IMR-90 (cell line): ENCODE measurements around the gene UBE2K. TPM values are rescaled to one million over a fixed set of nuclear protein-coding genes. Genes with fewer than 3 reads are reported as not detected.

Experiments
- ATAC-seq: fragments of 200-7000 bp; cut with Tn5 transposase; 2 replicates; pipeline ENCODE4 v1.9.1; 2020; ENCODE audit warnings: low read depth, mild to moderate bottlenecking, moderate library complexity
- BruUV-seq: library from RNA; stranded (reverse); fragments of 400-500 nt; replicated peaks from 2 replicates; lab custom pipeline; 2021; lab: Mats Ljungman, UMichigan
- CTCF ChIA-PET: fragments of 300-600 bp; formaldehyde crosslinking; extraction: SDS; loops from one replicate; lab custom pipeline; 2021; ENCODE audit warnings: antibody characterized with exemption; lab: Yijun Ruan, JAX
- POLR2A ChIA-PET: fragments of 300-600 bp; sonication (Branson Sonifier 250); formaldehyde crosslinking; loops from one replicate; lab custom pipeline; 2022; ENCODE audit warnings: antibody characterized with exemption; ENCODE audit not compliant: unreplicated experiment; lab: Charles Lee
- DNase-seq: peaks from one replicate; pipeline ENCODE4 v3.0.0; 2013
- H2AFZ ChIP-seq: replicated peaks from 2 replicates; pipeline ENCODE3; 2013; ENCODE audit warnings: low read length, mild to moderate bottlenecking; ENCODE audit not compliant: poor library complexity
- H2AK5ac ChIP-seq: 2 replicates; pipeline ENCODE4 v1.6.1; 2013; ENCODE audit warnings: low read depth, low read length, inconsistent platforms
- H2AK9ac ChIP-seq: replicated peaks from 2 replicates; pipeline ENCODE3; 2013; ENCODE audit warnings: mild to moderate bottlenecking, low read depth, low read length, moderate library complexity; ENCODE audit not compliant: poor library complexity
- H2BK120ac ChIP-seq: 2 replicates; pipeline ENCODE4 v1.6.1; 2013; ENCODE audit warnings: low read depth, low read length, inconsistent platforms
- H2BK15ac ChIP-seq: 3 replicates; pipeline ENCODE4 v1.6.1; 2013; ENCODE audit warnings: low read depth, low read length, inconsistent platforms
- H2BK20ac ChIP-seq: 2 replicates; pipeline ENCODE4 v1.6.1; 2013; ENCODE audit warnings: low read depth, mild to moderate bottlenecking, inconsistent platforms, low read length, moderate library complexity
- H2BK5ac ChIP-seq: 2 replicates; pipeline ENCODE4 v1.6.1; 2013; ENCODE audit warnings: mild to moderate bottlenecking, low read depth, low read length, inconsistent platforms; ENCODE audit not compliant: poor library complexity, severe bottlenecking
- H3K14ac ChIP-seq: replicated peaks from 2 replicates; pipeline ENCODE4 v1.6.1; 2013; ENCODE audit warnings: low read depth, low read length, inconsistent platforms
- H3K18ac ChIP-seq: 2 replicates; pipeline ENCODE4 v1.6.1; 2013; ENCODE audit warnings: low read depth, low read length, control low read depth
- H3K23ac ChIP-seq: 2 replicates; pipeline ENCODE4 v1.6.1; 2013; ENCODE audit warnings: low read depth, low read length, inconsistent platforms
- H3K27ac ChIP-seq: 2 replicates; pipeline ENCODE4 v1.5.1; 2013; ENCODE audit warnings: mild to moderate bottlenecking, control low read depth, low read length; ENCODE audit not compliant: insufficient read depth
- H3K27me3 ChIP-seq: 2 replicates; pipeline ENCODE4 v1.6.1; 2013; ENCODE audit warnings: low read length; ENCODE audit not compliant: control insufficient read depth, insufficient read depth
- H3K36me3 ChIP-seq: 2 replicates; pipeline ENCODE4 v1.6.1; 2013; ENCODE audit warnings: low read length, mixed read lengths; ENCODE audit not compliant: control insufficient read depth, insufficient read depth
- H3K4ac ChIP-seq: 2 replicates; pipeline ENCODE4 v1.6.1; 2013; ENCODE audit warnings: low read depth, low read length, inconsistent platforms
- H3K4me1 ChIP-seq: 2 replicates; pipeline ENCODE4 v1.6.1; 2013; ENCODE audit warnings: low read length, mixed read lengths; ENCODE audit not compliant: control insufficient read depth, insufficient read depth
- H3K4me2 ChIP-seq: 2 replicates; pipeline ENCODE4 v1.6.1; 2013; ENCODE audit warnings: low read depth, mild to moderate bottlenecking, control low read depth, low read length, moderate library complexity
- H3K4me3 ChIP-seq: 2 replicates; pipeline ENCODE4 v1.5.1; 2013; ENCODE audit warnings: low read depth, mild to moderate bottlenecking, control low read depth, low read length, moderate library complexity; ENCODE audit not compliant: insufficient read depth
- H3K56ac ChIP-seq: 2 replicates; pipeline ENCODE4 v1.6.1; 2013; ENCODE audit warnings: low read length, inconsistent platforms; ENCODE audit not compliant: insufficient read depth; ENCODE audit errors: extremely low read depth
- H3K79me1 ChIP-seq, 2 experiments: 2 replicates each; pipeline ENCODE4 v1.6.1; 2013; ENCODE audit warnings: low read length in 2 of 2, inconsistent platforms in 1 of 2, low read depth in 1 of 2
- H3K9ac ChIP-seq: 2 replicates; pipeline ENCODE4 v1.6.1; 2013; ENCODE audit warnings: low read depth, low read length, control low read depth
- H3K9me1 ChIP-seq: 2 replicates; pipeline ENCODE4 v1.6.1; 2013; ENCODE audit warnings: low read length, inconsistent platforms; ENCODE audit not compliant: insufficient read depth
- H3K9me3 ChIP-seq: 2 replicates; pipeline ENCODE4 v1.6.1; 2013; ENCODE audit warnings: low read length; ENCODE audit not compliant: control insufficient read depth, insufficient read depth
- H4K20me1 ChIP-seq: 2 replicates; pipeline ENCODE4 v1.6.1; 2013; ENCODE audit warnings: low read length, inconsistent platforms; ENCODE audit not compliant: insufficient read depth
- H4K5ac ChIP-seq: 2 replicates; pipeline ENCODE4 v1.6.1; 2013; ENCODE audit warnings: mild to moderate bottlenecking, low read depth, low read length, control low read depth
- H4K8ac ChIP-seq, 2 experiments: 2 replicates each; pipeline ENCODE4 v1.6.1; 2013; ENCODE audit warnings: low read depth in 2 of 2, low read length in 2 of 2, control low read depth in 1 of 2, inconsistent platforms in 1 of 2
- H4K91ac ChIP-seq: 2 replicates; pipeline ENCODE4 v1.6.1; 2013; ENCODE audit warnings: low read depth, low read length, inconsistent platforms; ENCODE audit not compliant: insufficient read depth
- BHLHE40 ChIP-seq: fragments of 150-350 bp; IDR thresholded peaks from 2 replicates; pipeline ENCODE4 v1.6.1; 2016; ENCODE audit warnings: mild to moderate bottlenecking, low read depth, low read length
- CEBPB ChIP-seq: IDR thresholded peaks from 2 replicates; pipeline ENCODE4 v1.6.1; 2012; ENCODE audit warnings: low read depth, low read length, improper control_type of control experiment
- CHD1 ChIP-seq: IDR thresholded peaks from 2 replicates; pipeline ENCODE4 v1.6.1; 2012; ENCODE audit warnings: low read depth, low read length, improper control_type of control experiment
- CTCF ChIP-seq: conservative IDR thresholded peaks from 2 replicates; pipeline ENCODE4 v1.5.1; 2012; ENCODE audit warnings: mild to moderate bottlenecking, low read depth, low read length, improper control_type of control experiment
- ELK1 ChIP-seq: fragments of 150-350 bp; IDR thresholded peaks from 2 replicates; pipeline ENCODE4 v1.6.1; 2016; ENCODE audit warnings: low read depth, mild to moderate bottlenecking, low read length, moderate library complexity, borderline replicate concordance
- FOS ChIP-seq: fragments of 150-350 bp; IDR thresholded peaks from 2 replicates; pipeline ENCODE4 v1.6.1; 2016; ENCODE audit warnings: low read depth, low read length
- MAFK ChIP-seq: IDR thresholded peaks from 2 replicates; pipeline ENCODE4 v1.6.1; 2012; ENCODE audit warnings: low read depth, low read length, improper control_type of control experiment
- MAZ ChIP-seq: IDR thresholded peaks from 2 replicates; pipeline ENCODE4 v1.6.1; 2012; ENCODE audit warnings: low read depth, mild to moderate bottlenecking, low read length, improper control_type of control experiment, moderate library complexity, borderline replicate concordance
- MXI1 ChIP-seq: IDR thresholded peaks from 2 replicates; pipeline ENCODE4 v1.6.1; 2012; ENCODE audit warnings: low read depth, mild to moderate bottlenecking, low read length, moderate library complexity, borderline replicate concordance
- NFE2L2 ChIP-seq: fragments of 150-350 bp; IDR thresholded peaks from 2 replicates; pipeline ENCODE4 v1.6.1; 2016; ENCODE audit warnings: low read depth, mild to moderate bottlenecking, low read length
- POLR2A ChIP-seq: IDR thresholded peaks from 2 replicates; pipeline ENCODE4 v1.6.1; 2012; ENCODE audit warnings: mild to moderate bottlenecking, low read depth, low read length
- RAD21 ChIP-seq: IDR thresholded peaks from 2 replicates; pipeline ENCODE4 v1.6.1; 2012; ENCODE audit warnings: low read length, improper control_type of control experiment
- RCOR1 ChIP-seq: IDR thresholded peaks from 2 replicates; pipeline ENCODE4 v1.6.1; 2012; ENCODE audit warnings: mild to moderate bottlenecking, low read length, improper control_type of control experiment; ENCODE audit not compliant: insufficient replicate concordance
- RFX5 ChIP-seq: IDR thresholded peaks from 2 replicates; pipeline ENCODE4 v1.8.0; 2012; ENCODE audit warnings: low read depth, mild to moderate bottlenecking, low read length, moderate library complexity
- SMC3 ChIP-seq: fragments of 150-350 bp; IDR thresholded peaks from 2 replicates; pipeline ENCODE4 v1.6.1; 2016; ENCODE audit warnings: low read depth, mild to moderate bottlenecking, antibody characterized with exemption, low read length, moderate library complexity
- USF2 ChIP-seq: fragments of 150-350 bp; IDR thresholded peaks from 2 replicates; pipeline ENCODE4 v1.6.1; 2017; ENCODE audit warnings: mild to moderate bottlenecking, antibody characterized with exemption, low read length, low read depth
- WGBS, 2 experiments: methylation state at CpG; one replicate each; pipeline versions ENCODE4 v1.1.5 to v1.1.7; 2013; ENCODE audit warnings: missing lambda C conversion rate in 2 of 2; ENCODE audit not compliant: insufficient read length in 1 of 2; ENCODE audit errors: extremely low coverage in 2 of 2; 5-methylcytosine and 5-hydroxymethylcytosine counted together
- dilution Hi-C: fragments of 300-500 bp; cut with HindIII; formaldehyde crosslinking; loops from one replicate; pipeline ENCODE4 v1.14.3; 2018; ENCODE audit warnings: low sequenced_read_pairs; ENCODE audit not compliant: unreplicated experiment
- in situ Hi-C: fragments of 300-500 bp; cut with MboI; formaldehyde crosslinking; loops from 3 replicates; pipeline ENCODE4 v1.14.3; 2019; ENCODE audit warnings: low sequenced_read_pairs, inconsistent platforms, mixed read lengths
- intact Hi-C: fragments of 100-400 bp; cut with micrococcal nuclease; formaldehyde crosslinking; loops from 2 replicates; pipeline ENCODE4 v1.10.0; 2022
- polyA plus RNA-seq, 3 experiments: library from polyadenylated mRNA; depleted of rRNA; stranded (reverse); fragments of >200 nt; gene quantifications; 2 replicates each; pipeline ENCODE4 v1.2.3, GENCODE V29; 2012; ENCODE audit warnings: low replicate concordance in 1 of 3
- total RNA-seq: library from RNA; depleted of rRNA; stranded (reverse); fragments of >200 nt; gene quantifications from 2 replicates; pipeline ENCODE4 v1.2.3, GENCODE V29; 2012

Gene UBE2K
- total and polyA plus RNA-seq, 2 of the 4 experiments (the other 2 are of a cell fraction), result 17.7 to 44.8 TPM

GRCh38 chr4:39649639-39650265 lies 48.2 kb upstream of the UBE2K start:
- H2BK5ac ChIP-seq, result no peak overlapping the region
- H4K8ac ChIP-seq, result no peak overlapping the region
- no peak overlapping the region for H2AK5ac ChIP-seq
- in situ Hi-C loops, result no loop called here
- no peak overlapping the region for H3K9ac ChIP-seq
- no peak overlapping the region for H3K14ac ChIP-seq
- H4K20me1 ChIP-seq, result no peaks in the 10 kb centered on the region
- intact Hi-C loops, result no loop called here
- no peak overlapping the region for H4K91ac ChIP-seq
- ChIA-PET POLR2A (no interaction called here), CTCF (interaction anchor here (0.6 kb wide), 1 partner anchor 126 kb away, joined by 4 read pairs; no protein-coding TSS in a partner anchor)
- H3K79me1 ChIP-seq, result no peaks in the 10 kb centered on the region
- BruUV-seq, result no TSS peak
- H3K18ac ChIP-seq, result no peak overlapping the region
- no peaks in the 10 kb centered on the region for H3K4me1 ChIP-seq
- H3K9me3 ChIP-seq, result no peaks in the 10 kb centered on the region
- H2BK120ac ChIP-seq, result no peak overlapping the region
- no peak overlapping the region for H3K4ac ChIP-seq
- H3K23ac ChIP-seq, result no peak overlapping the region
- H4K5ac ChIP-seq, result no peak overlapping the region
- TF ChIP-seq FOS, result no peak
- TF ChIP-seq MAZ, result no peak
- no peak for TF ChIP-seq ELK1
- TF ChIP-seq RAD21, result no peak
- no peak for TF ChIP-seq POLR2A
- TF ChIP-seq CTCF, result no peak
- no peak for TF ChIP-seq BHLHE40
- no peak for TF ChIP-seq MAFK
- no peak for TF ChIP-seq MXI1
- TF ChIP-seq CHD1, result no peak
- TF ChIP-seq RFX5, result no peak
- TF ChIP-seq SMC3, result no peak
- TF ChIP-seq NFE2L2, result no peak
- no peak for TF ChIP-seq CEBPB
- no peak for TF ChIP-seq USF2
- TF ChIP-seq RCOR1, result no peak
- no peak overlapping the region for H3K27ac ChIP-seq
- H3K27me3 ChIP-seq, result no peaks in the 10 kb centered on the region
- ATAC-seq, result no peak
- no peak overlapping the region for H3K56ac ChIP-seq
- no peak overlapping the region for H2BK15ac ChIP-seq
- no peaks in the 10 kb centered on the region for H3K36me3 ChIP-seq
- dilution Hi-C loops, result no loop called here
- no peak overlapping the region for H2AFZ ChIP-seq
- no peak overlapping the region for H3K4me2 ChIP-seq
- H2AK9ac ChIP-seq, result no peak overlapping the region
- H3K9me1 ChIP-seq, result no peaks in the 10 kb centered on the region
- no peak overlapping the region for H3K4me3 ChIP-seq
- no peak overlapping the region for H2BK20ac ChIP-seq
- no peak for DNase-seq
- WGBS, 2 experiments, result no CpG with 5 or more reads among the region's 2 CpGs
